HepG2 (cell line): ENCODE measurements around the gene EIF2S2. TPM values are rescaled to one million over a fixed set of nuclear protein-coding genes. Genes with fewer than 3 reads are reported as not detected.

ENCODE experiments used
- ATM ChIP-seq: fragments of 450-650 bp; IDR thresholded peaks from 2 replicates; pipeline ENCODE4 v1.7.1; 2017; ENCODE audit warnings: mild to moderate bottlenecking, borderline replicate concordance
- CEBPB ChIP-seq: IDR thresholded peaks from 2 replicates; pipeline ENCODE4 v1.6.1; 2011; ENCODE audit warnings: low read depth, low read length, improper control_type of control experiment, borderline replicate concordance
- FOXK1 ChIP-seq: sonication (generic); formaldehyde crosslinking; IDR thresholded peaks from 2 replicates; pipeline ENCODE4 v1.4.0; 2020; ENCODE audit warnings: low read depth, missing genetic modification reagents, borderline replicate concordance
- MAFK ChIP-seq, 2 experiments: IDR thresholded peaks in 1 of 2; conservative IDR thresholded peaks in 1 of 2; 2 replicates each; pipeline ENCODE4 v1.6.1; 2011; ENCODE audit warnings: improper control_type of control experiment in 2 of 2, low read length in 2 of 2
- MAZ ChIP-seq, 2 experiments: sonication (generic) in 1 of 2; formaldehyde crosslinking in 1 of 2; IDR thresholded peaks; 2 replicates each; pipeline versions ENCODE4 v1.5.0 to v1.6.1; 2012 to 2020; ENCODE audit warnings: low read depth in 2 of 2, mild to moderate bottlenecking in 2 of 2, borderline replicate concordance in 1 of 2, improper control_type of control experiment in 1 of 2, low read length in 1 of 2, missing genetic modification reagents in 1 of 2, moderate library complexity in 1 of 2
- ONECUT2 ChIP-seq: sonication (generic); formaldehyde crosslinking; IDR thresholded peaks from 2 replicates; pipeline ENCODE4 v1.4.0; 2020; ENCODE audit warnings: missing genetic modification reagents
- PAF1 ChIP-seq: IDR thresholded peaks from 2 replicates; pipeline ENCODE4 v1.6.1; 2016; ENCODE audit warnings: missing genetic modification reagents, missing compliant biosample characterization
- POLR2AphosphoS5 ChIP-seq: IDR thresholded peaks from 2 replicates; pipeline ENCODE4 v1.6.1; 2012; ENCODE audit warnings: low read depth, low read length
- SP4 ChIP-seq: sonication (generic); formaldehyde crosslinking; IDR thresholded peaks from 2 replicates; pipeline ENCODE4 v1.8.1; 2023; ENCODE audit warnings: mild to moderate bottlenecking, missing genetic modification reagents
- SRSF9 ChIP-seq: fragments of 200-400 bp; formaldehyde crosslinking; IDR thresholded peaks from 2 replicates; pipeline ENCODE4 v1.6.1; 2018; ENCODE audit warnings: borderline replicate concordance, mild to moderate bottlenecking, low read depth, low read length; ENCODE audit not compliant: insufficient read depth, poor library complexity, severe bottlenecking
- STAG1 ChIP-seq: sonication (generic); formaldehyde crosslinking; IDR thresholded peaks from 2 replicates; pipeline ENCODE4 v1.4.0; 2020; ENCODE audit warnings: missing genetic modification reagents
- TAF1 ChIP-seq: sonication (generic); formaldehyde crosslinking; IDR thresholded peaks from 2 replicates; pipeline ENCODE4 v1.4.0; 2020; ENCODE audit warnings: missing genetic modification reagents
- TBL1XR1 ChIP-seq: fragments of 150-350 bp; IDR thresholded peaks from 2 replicates; pipeline ENCODE4 v1.6.1; 2014; ENCODE audit warnings: borderline replicate concordance, low read length; ENCODE audit not compliant: partially characterized antibody
- TCF7L2 ChIP-seq: IDR thresholded peaks from 2 replicates; pipeline ENCODE4 v1.6.1; 2011; ENCODE audit warnings: mild to moderate bottlenecking, low read depth, low read length, moderate library complexity
- ZNF407 ChIP-seq: sonication (generic); formaldehyde crosslinking; IDR thresholded peaks from one replicate; pipeline ENCODE4 v1.5.1; 2020; ENCODE audit warnings: mild to moderate bottlenecking, missing genetic modification reagents; ENCODE audit errors: not compliant biosample characterization
- ZNF569 ChIP-seq: sonication (generic); formaldehyde crosslinking; IDR thresholded peaks from 2 replicates; pipeline ENCODE4 v1.5.0; 2020; ENCODE audit warnings: mild to moderate bottlenecking, missing genetic modification reagents, moderate library complexity, borderline replicate concordance
- ZNF652 ChIP-seq: IDR thresholded peaks from 2 replicates; pipeline ENCODE4 v1.6.1; 2016; ENCODE audit warnings: low read depth, borderline replicate concordance
- ZNF678 ChIP-seq: sonication (generic); formaldehyde crosslinking; IDR thresholded peaks from 2 replicates; pipeline ENCODE4 v1.4.0; 2020; ENCODE audit warnings: mild to moderate bottlenecking, missing genetic modification reagents
- polyA plus RNA-seq, 8 experiments: library from polyadenylated mRNA; depleted of rRNA in 3 of 8; stranded (reverse) in 7 of 8; unstranded in 1 of 8; fragments of >200 nt; fragmentation: Illumina TruSeq in 4 of 8; extraction: Trizol in 4 of 8; gene quantifications; 2 replicates each; pipeline versions ENCODE4 v1.2.1 to v1.2.3, GENCODE V29; 2011 to 2016; ENCODE audit warnings: low read depth in 4 of 8, missing spikeins in 1 of 8, mixed read lengths in 1 of 8; ENCODE audit not compliant: insufficient read depth in 1 of 8
- total RNA-seq, 5 experiments: library from RNA; depleted of rRNA; stranded (reverse); fragments of >200 nt; fragmentation: Illumina TruSeq; extraction: Trizol; gene quantifications; 2 replicates each; pipeline ENCODE4 v1.2.3, GENCODE V29; 2016; ENCODE audit warnings: low read depth in 1 of 5
- TF ChIP-seq, protein P1 (sequence below): sonication (generic); formaldehyde crosslinking; IDR thresholded peaks from 2 replicates; pipeline ENCODE4 v1.4.0; 2020; ENCODE audit warnings: mild to moderate bottlenecking, missing genetic modification reagents

The EIF2S2 gene
- total and polyA plus RNA-seq, 2 of the 13 experiments (the other 11 are each of a cell fraction or from before 2014, with no cell fraction given) = 126 to 213 TPM

GRCh38 chr20:34069341-34070078 lies 42.5 kb downstream of the EIF2S2 start (continued):
- TF ChIP-seq TAF1 (CRISPR knock-in tag) = 0 out of 2 replicates have a peak, but pooled peaks have one; percentile 24
- TF ChIP-seq ZNF569 (CRISPR knock-in tag) = no peak
- no peak for TF ChIP-seq ONECUT2 (CRISPR knock-in tag)
- no peak for TF ChIP-seq ZNF678 (CRISPR knock-in tag)
- TF ChIP-seq ATM = no peak
- TF ChIP-seq ZNF652 (CRISPR knock-in tag) = peak; percentile 90
- no peak for TF ChIP-seq POLR2AphosphoS5
- TF ChIP-seq CEBPB = no peak
- TF ChIP-seq MAFK (conservative IDR thresholded peaks at IDR 0.05 in 1 of 2, IDR thresholded peaks at IDR 0.05 in 1 of 2; ENCODE audit: low read length in 2 of 2) = 0 out of 4 replicates have a peak, but pooled peaks of 1 of the 2 experiments have one; percentile 36
- TF ChIP-seq, protein P1, sequence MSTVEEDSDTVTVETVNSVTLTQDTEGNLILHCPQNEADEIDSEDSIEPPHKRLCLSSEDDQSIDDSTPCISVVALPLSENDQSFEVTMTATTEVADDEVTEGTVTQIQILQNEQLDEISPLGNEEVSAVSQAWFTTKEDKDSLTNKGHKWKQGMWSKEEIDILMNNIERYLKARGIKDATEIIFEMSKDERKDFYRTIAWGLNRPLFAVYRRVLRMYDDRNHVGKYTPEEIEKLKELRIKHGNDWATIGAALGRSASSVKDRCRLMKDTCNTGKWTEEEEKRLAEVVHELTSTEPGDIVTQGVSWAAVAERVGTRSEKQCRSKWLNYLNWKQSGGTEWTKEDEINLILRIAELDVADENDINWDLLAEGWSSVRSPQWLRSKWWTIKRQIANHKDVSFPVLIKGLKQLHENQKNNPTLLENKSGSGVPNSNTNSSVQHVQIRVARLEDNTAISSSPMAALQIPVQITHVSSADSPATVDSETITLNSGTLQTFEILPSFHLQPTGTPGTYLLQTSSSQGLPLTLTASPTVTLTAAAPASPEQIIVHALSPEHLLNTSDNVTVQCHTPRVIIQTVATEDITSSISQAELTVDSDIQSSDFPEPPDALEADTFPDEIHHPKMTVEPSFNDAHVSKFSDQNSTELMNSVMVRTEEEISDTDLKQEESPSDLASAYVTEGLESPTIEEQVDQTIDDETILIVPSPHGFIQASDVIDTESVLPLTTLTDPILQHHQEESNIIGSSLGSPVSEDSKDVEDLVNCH (CRISPR knock-in tag) = no peak
- TF ChIP-seq TCF7L2 = no peak
- no peak for TF ChIP-seq PAF1 (CRISPR knock-in tag)
- no peak for TF ChIP-seq SRSF9
- peak; percentile 97 for TF ChIP-seq STAG1 (CRISPR knock-in tag)
- no peak; the same call in 1 of the 2 replicates for TF ChIP-seq MAZ (IDR thresholded peaks at IDR 0.05; ENCODE audit: borderline replicate concordance, low read depth, low read length)
- 0 out of 2 replicates have a peak, but pooled peaks have one; percentile 26 for TF ChIP-seq MAZ (CRISPR knock-in tag; IDR thresholded peaks at IDR 0.05; ENCODE audit: low read depth)
- TF ChIP-seq FOXK1 (CRISPR knock-in tag) = 0 out of 2 replicates have a peak, but pooled peaks have one; percentile 29
- TF ChIP-seq TBL1XR1 = peak; percentile 30
- TF ChIP-seq ZNF407 (CRISPR knock-in tag) = no peak
- TF ChIP-seq SP4 (CRISPR knock-in tag) = no peak
